Prostate gland (tissue), 2 donors: ENCODE measurements around the gene PHLDA2.

Experiments
- POLR2A ChIP-seq: fragments of 450-650 bp; IDR thresholded peaks from one replicate; pipeline ENCODE4 v1.6.1; 2016; ENCODE audit warnings: antibody characterized with exemption, mild to moderate bottlenecking
- POLR2AphosphoS5 ChIP-seq: sonication (generic); formaldehyde crosslinking; IDR thresholded peaks from one replicate; pipeline ENCODE4 v1.6.1; 2017; ENCODE audit warnings: antibody characterized with exemption
- TF ChIP-seq, protein P1 (sequence below), 4 experiments: fragments of 200-600 bp in 2 of 4; fragments of 450-650 bp in 2 of 4; sonication (generic) in 2 of 4; IDR thresholded peaks; 1 replicate in 3 of 4; 2 replicates in 1 of 4; pipeline ENCODE4 v1.5.1; 2016 to 2019; ENCODE audit warnings: antibody characterized with exemption in 4 of 4, mild to moderate bottlenecking in 2 of 4, moderate library complexity in 2 of 4

DNA sequence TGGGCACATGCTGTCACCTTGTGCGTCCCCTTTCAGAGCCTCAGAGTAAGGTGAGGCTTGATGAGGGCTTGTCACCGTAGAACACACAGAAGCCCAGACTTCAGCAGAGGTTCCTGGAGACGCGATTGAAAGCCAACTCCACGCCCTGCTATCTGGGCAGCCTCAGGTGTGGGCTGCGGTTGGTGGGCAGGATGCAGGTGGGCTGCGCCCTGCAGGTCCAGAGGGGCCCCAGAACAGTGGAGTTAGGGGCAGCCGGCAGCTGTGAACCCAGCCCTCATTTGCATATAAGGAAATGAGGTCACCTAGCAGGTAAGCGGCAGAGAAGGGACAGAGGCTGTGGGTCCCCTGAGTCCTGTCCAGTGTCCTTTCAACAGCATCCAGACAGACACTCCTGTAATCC lies 15.4 kb downstream of the PHLDA2 start:
- TF ChIP-seq, protein P1, sequence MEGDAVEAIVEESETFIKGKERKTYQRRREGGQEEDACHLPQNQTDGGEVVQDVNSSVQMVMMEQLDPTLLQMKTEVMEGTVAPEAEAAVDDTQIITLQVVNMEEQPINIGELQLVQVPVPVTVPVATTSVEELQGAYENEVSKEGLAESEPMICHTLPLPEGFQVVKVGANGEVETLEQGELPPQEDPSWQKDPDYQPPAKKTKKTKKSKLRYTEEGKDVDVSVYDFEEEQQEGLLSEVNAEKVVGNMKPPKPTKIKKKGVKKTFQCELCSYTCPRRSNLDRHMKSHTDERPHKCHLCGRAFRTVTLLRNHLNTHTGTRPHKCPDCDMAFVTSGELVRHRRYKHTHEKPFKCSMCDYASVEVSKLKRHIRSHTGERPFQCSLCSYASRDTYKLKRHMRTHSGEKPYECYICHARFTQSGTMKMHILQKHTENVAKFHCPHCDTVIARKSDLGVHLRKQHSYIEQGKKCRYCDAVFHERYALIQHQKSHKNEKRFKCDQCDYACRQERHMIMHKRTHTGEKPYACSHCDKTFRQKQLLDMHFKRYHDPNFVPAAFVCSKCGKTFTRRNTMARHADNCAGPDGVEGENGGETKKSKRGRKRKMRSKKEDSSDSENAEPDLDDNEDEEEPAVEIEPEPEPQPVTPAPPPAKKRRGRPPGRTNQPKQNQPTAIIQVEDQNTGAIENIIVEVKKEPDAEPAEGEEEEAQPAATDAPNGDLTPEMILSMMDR (IDR thresholded peaks at IDR 0.05): no peak
- TF ChIP-seq POLR2A (no peak), POLR2AphosphoS5 (no peak)
